ENCODE data around the gene TSHR. TPM values are rescaled to one million over a fixed set of nuclear protein-coding genes. Genes with fewer than 3 reads are reported as not detected.

Gene TSHR
- total RNA-seq, 1 experiment from 2014 or later, result not detected

- H3K27ac ChIP-seq (ENCODE audit: low read depth, low read length), result no peak overlapping the region
- no peaks in the 10 kb centered on the region for H3K9me3 ChIP-seq (ENCODE audit: control insufficient read depth in 1 of 2, insufficient read depth in 1 of 2, low read depth in 1 of 2, low read length in 2 of 2)
- no peak overlapping the region for H3K9ac ChIP-seq (ENCODE audit: low read length)
- H3K4me1 ChIP-seq (ENCODE audit: control insufficient read depth in 1 of 2, insufficient read depth in 2 of 2, low read length in 2 of 2), result peaks cover 0 to 8% of the 10 kb centered on the region in 2 experiments; a peak in 2 of 4 replicates
- BruUV-seq (replicated peaks), result no TSS peak
- ChIA-PET POLR2A (no interaction called here), CTCF (no interaction called here), RAD21 (ENCODE audit: low non-redundant PET in 1 of 2, low total read pairs in 2 of 2, uncharacterized antibody in 2 of 2, unreplicated experiment in 2 of 2) (no interaction called here)
- H4K20me1 ChIP-seq (ENCODE audit: insufficient read depth), result no peaks in the 10 kb centered on the region
- H3K27me3 ChIP-seq (ENCODE audit: insufficient read depth, low read length), result no peaks in the 10 kb centered on the region
- intact Hi-C loops (cut with micrococcal nuclease), result no loop called here
- no peak overlapping the region for H3K4me3 ChIP-seq (replicated peaks in 1 of 2; ENCODE audit: low read depth in 1 of 2, low read length in 2 of 2)
- H2AFZ ChIP-seq (ENCODE audit: low read depth, low read length, poor library complexity, severe bottlenecking), result no peak overlapping the region
- DNase-seq (ENCODE audit: low read depth, low spot score) (no peak), ATAC-seq (no peak)
- TF ChIP-seq SP1 (IDR thresholded peaks at IDR 0.05; ENCODE audit: low read depth) (no peak), CTCF (IDR thresholded peaks at IDR 0.05 in 2 of 3, conservative IDR thresholded peaks at IDR 0.05 in 1 of 3; ENCODE audit: borderline replicate concordance in 1 of 3, insufficient read depth in 1 of 3, low read depth in 2 of 3, low read length in 2 of 3) (no peak), CBX3 (IDR thresholded peaks at IDR 0.05; ENCODE audit: low read depth) (no peak), TCF7L2 (IDR thresholded peaks at IDR 0.05; ENCODE audit: borderline replicate concordance, extremely low read depth, insufficient read depth, insufficient read length) (no peak), REST (IDR thresholded peaks at IDR 0.05; ENCODE audit: low read depth) (no peak), ZFX (IDR thresholded peaks at IDR 0.05) (no peak), ZNF274 (IDR thresholded peaks at IDR 0.05; ENCODE audit: low read depth, low read length) (no peak), JUND (IDR thresholded peaks at IDR 0.05) (no peak)
- H3K79me2 ChIP-seq (ENCODE audit: insufficient read depth, low read length), result no peaks in the 10 kb centered on the region
- H3K9me2 ChIP-seq (ENCODE audit: insufficient read depth), result 0 out of 2 replicates have a peak, but pooled peaks cover 3% of the 10 kb centered on the region
- H3K36me3 ChIP-seq (ENCODE audit: control insufficient read depth in 1 of 2, insufficient read depth in 2 of 2, low read length in 2 of 2), result no peaks in the 10 kb centered on the region
- H3K4me2 ChIP-seq (ENCODE audit: low read length), result no peak overlapping the region
These were observed 183.0 kb downstream of the TSHR start for GRCh38 chr14:81138429-81138828.

All from HCT116 (cell line).